ENCODE measurements around the gene HIVEP3.

Gene HIVEP3

GRCh38 chr1:41592451-41593125 lies 326.1 kb downstream of the HIVEP3 start:
- no peak for TF ChIP-seq POLR2A (IDR thresholded peaks at IDR 0.05; ENCODE audit: low read length)
- TF ChIP-seq GATA1 (IDR thresholded peaks at IDR 0.05; ENCODE audit: low read depth, low read length) = no peak
- DNase-seq = no peak

- TF ChIP-seq GATA1 (IDR thresholded peaks at IDR 0.05; ENCODE audit: low read depth, low read length) (no peak), POLR2A (IDR thresholded peaks at IDR 0.05; ENCODE audit: low read length) (no peak)
- DNase-seq = no peak
Observed at GRCh38 chr1:41591891-41592290, 326.8 kb downstream of the HIVEP3 start.

GRCh38 chr1:41590331-41590730 lies 328.4 kb downstream of the HIVEP3 start:
- no peak for DNase-seq
- TF ChIP-seq GATA1 (IDR thresholded peaks at IDR 0.05; ENCODE audit: low read depth, low read length) (no peak), POLR2A (IDR thresholded peaks at IDR 0.05; ENCODE audit: low read length) (no peak)

- no peak for TF ChIP-seq GATA1 (IDR thresholded peaks at IDR 0.05; ENCODE audit: low read depth, low read length)
- TF ChIP-seq POLR2A (IDR thresholded peaks at IDR 0.05; ENCODE audit: low read length) = no peak
Observed at GRCh38 chr1:41589395-41589794, 329.3 kb downstream of the HIVEP3 start.

GRCh38 chr1:41588334-41588875 lies 330.3 kb downstream of the HIVEP3 start:
- TF ChIP-seq POLR2A (IDR thresholded peaks at IDR 0.05; ENCODE audit: low read length) = no peak
- no peak for TF ChIP-seq GATA1 (IDR thresholded peaks at IDR 0.05; ENCODE audit: low read depth, low read length)
- no peak for DNase-seq

More at GRCh38 chr1:41589395-41589794, 329.3 kb downstream of the HIVEP3 start:
- no peak for DNase-seq

- DNase-seq = no peak
- no peak for TF ChIP-seq GATA1 (IDR thresholded peaks at IDR 0.05; ENCODE audit: low read depth, low read length)
- no peak for TF ChIP-seq POLR2A (IDR thresholded peaks at IDR 0.05; ENCODE audit: low read length)
Observed at GRCh38 chr1:41587791-41588190, 330.9 kb downstream of the HIVEP3 start.

- TF ChIP-seq POLR2A (IDR thresholded peaks at IDR 0.05; ENCODE audit: low read length) (no peak), GATA1 (IDR thresholded peaks at IDR 0.05; ENCODE audit: low read depth, low read length) (no peak)
- DNase-seq = no peak
Observed at GRCh38 chr1:41586230-41586629, 332.5 kb downstream of the HIVEP3 start.

GRCh38 chr1:41583658-41584547 lies 334.8 kb downstream of the HIVEP3 start:
- DNase-seq = no peak
- TF ChIP-seq POLR2A (IDR thresholded peaks at IDR 0.05; ENCODE audit: low read length) = no peak
- TF ChIP-seq GATA1 (IDR thresholded peaks at IDR 0.05; ENCODE audit: low read depth, low read length) = no peak

GRCh38 chr1:41582851-41583657 lies 335.7 kb downstream of the HIVEP3 start:
- no peak for TF ChIP-seq POLR2A (IDR thresholded peaks at IDR 0.05; ENCODE audit: low read length)
- TF ChIP-seq GATA1 (IDR thresholded peaks at IDR 0.05; ENCODE audit: low read depth, low read length) = no peak

GRCh38 chr1:41582351-41582750 lies 336.4 kb downstream of the HIVEP3 start:
- TF ChIP-seq POLR2A (IDR thresholded peaks at IDR 0.05; ENCODE audit: low read length) (no peak), GATA1 (IDR thresholded peaks at IDR 0.05; ENCODE audit: low read depth, low read length) (no peak)
- DNase-seq = no peak

More at GRCh38 chr1:41582851-41583657, 335.7 kb downstream of the HIVEP3 start:
- no peak for DNase-seq

GRCh38 chr1:41582004-41582325 lies 336.8 kb downstream of the HIVEP3 start:
- no peak for DNase-seq
- TF ChIP-seq GATA1 (IDR thresholded peaks at IDR 0.05; ENCODE audit: low read depth, low read length) (no peak), POLR2A (IDR thresholded peaks at IDR 0.05; ENCODE audit: low read length) (no peak)

GRCh38 chr1:41581216-41582003 lies 337.3 kb downstream of the HIVEP3 start:
- TF ChIP-seq GATA1 (IDR thresholded peaks at IDR 0.05; ENCODE audit: low read depth, low read length) (no peak), POLR2A (IDR thresholded peaks at IDR 0.05; ENCODE audit: low read length) (no peak)

More at GRCh38 chr1:41581216-41582003, 337.3 kb downstream of the HIVEP3 start:
- DNase-seq = no peak

Measured in erythroblast (primary cell).